BE2C (cell line): Measurements from ENCODE around the gene KSR2.

Experiments
- DNase-seq: peaks from one replicate; pipeline ENCODE4 v3.0.0-alpha.2; 2020
- H3K27me3 ChIP-seq: fragments of 250-450 bp; sonication (Bioruptor Pico); 2 replicates; pipeline ENCODE4 v1.5.1; 2020; ENCODE audit warnings: mild to moderate bottlenecking
- H3K36me3 ChIP-seq: fragments of 250-450 bp; sonication (Bioruptor Pico); 2 replicates; pipeline ENCODE4 v1.5.1; 2020; ENCODE audit warnings: mild to moderate bottlenecking
- H3K4me1 ChIP-seq: fragments of 250-450 bp; sonication (Bioruptor Pico); 2 replicates; pipeline ENCODE4 v1.5.1; 2020
- H3K4me3 ChIP-seq: 2 replicates; pipeline ENCODE4 v1.5.1; 2011; ENCODE audit warnings: low read depth, low read length
- H3K9me3 ChIP-seq: fragments of 250-450 bp; sonication (Bioruptor Pico); 2 replicates; pipeline ENCODE4 v1.5.1; 2020
- CTCF ChIP-seq: IDR thresholded peaks from 2 replicates; pipeline ENCODE4 v1.5.1; 2012; ENCODE audit warnings: mild to moderate bottlenecking, low read depth, low read length

Gene KSR2

GRCh38 chr12:117485984-117486839 lies 482.6 kb downstream of the KSR2 start:
- Histone ChIP-seq H3K4me3 (no peak overlapping the region), H3K36me3 (no peaks in the 10 kb centered on the region), H3K9me3 (no peaks in the 10 kb centered on the region), H3K4me1 (no peaks in the 10 kb centered on the region), H3K27me3 (no peaks in the 10 kb centered on the region)
- no peak for DNase-seq
- TF ChIP-seq CTCF, result no peak

- TF ChIP-seq CTCF, result no peak
- DNase-seq, result no peak
- Histone ChIP-seq H3K27me3 (no peaks in the 10 kb centered on the region), H3K4me3 (no peak overlapping the region), H3K9me3 (no peaks in the 10 kb centered on the region), H3K4me1 (no peaks in the 10 kb centered on the region), H3K36me3 (no peaks in the 10 kb centered on the region)
Measured at GRCh38 chr12:117484901-117485300, 483.9 kb downstream of the KSR2 start.

GRCh38 chr12:117483501-117483900 lies 485.3 kb downstream of the KSR2 start:
- no peaks in the 10 kb centered on the region for H3K27me3 ChIP-seq

GRCh38 chr12:117481470-117481869 lies 487.3 kb downstream of the KSR2 start:
- H3K4me3 ChIP-seq, result no peak overlapping the region
- TF ChIP-seq CTCF, result no peak
- no peak for DNase-seq
- H3K36me3 ChIP-seq, result no peaks in the 10 kb centered on the region
- H3K9me3 ChIP-seq, result no peaks in the 10 kb centered on the region
- H3K27me3 ChIP-seq, result no peaks in the 10 kb centered on the region
- no peaks in the 10 kb centered on the region for H3K4me1 ChIP-seq

More at GRCh38 chr12:117483501-117483900, 485.3 kb downstream of the KSR2 start:
- H3K36me3 ChIP-seq, result no peaks in the 10 kb centered on the region
- no peaks in the 10 kb centered on the region for H3K9me3 ChIP-seq
- no peak for TF ChIP-seq CTCF
- no peaks in the 10 kb centered on the region for H3K4me1 ChIP-seq
- H3K4me3 ChIP-seq, result no peak overlapping the region
- DNase-seq, result no peak

GRCh38 chr12:117476341-117476740 lies 492.4 kb downstream of the KSR2 start:
- no peaks in the 10 kb centered on the region for H3K4me1 ChIP-seq
- no peaks in the 10 kb centered on the region for H3K27me3 ChIP-seq
- H3K4me3 ChIP-seq, result no peak overlapping the region
- no peak for TF ChIP-seq CTCF
- H3K36me3 ChIP-seq, result no peaks in the 10 kb centered on the region
- no peak for DNase-seq
- no peaks in the 10 kb centered on the region for H3K9me3 ChIP-seq

- TF ChIP-seq CTCF, result no peak
- no peaks in the 10 kb centered on the region for H3K36me3 ChIP-seq
- H3K27me3 ChIP-seq, result no peaks in the 10 kb centered on the region
- H3K9me3 ChIP-seq, result no peaks in the 10 kb centered on the region; the same call in 1 of the 2 replicates
- no peak overlapping the region for H3K4me3 ChIP-seq
- DNase-seq, result no peak
- no peaks in the 10 kb centered on the region for H3K4me1 ChIP-seq
Measured at GRCh38 chr12:117473856-117474255, 494.9 kb downstream of the KSR2 start.
